ENCODE measurements around the gene RIMKLB.

Gene RIMKLB

DNA sequence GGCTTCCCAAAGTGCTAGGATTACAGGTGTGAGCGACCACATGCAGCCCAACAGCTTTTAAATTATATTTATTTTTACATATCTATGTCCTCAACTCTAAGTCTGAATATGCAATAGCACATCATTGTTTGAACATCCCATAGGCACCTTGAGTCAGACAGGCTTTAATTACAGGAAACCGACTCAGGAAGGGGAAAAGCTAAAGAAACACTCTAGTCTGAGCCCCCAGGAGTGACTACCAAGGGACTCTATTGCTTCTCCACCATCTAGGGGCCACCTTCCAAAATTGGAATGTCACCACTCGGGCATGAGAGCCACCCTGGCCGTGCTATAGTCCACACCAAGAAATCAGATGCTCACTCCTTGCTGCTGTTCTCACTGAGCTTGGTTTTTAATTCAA, 21.1 kb upstream of the RIMKLB start:
- no peak for ATAC-seq
- no peak for TF ChIP-seq ZC3H10 (CRISPR knock-in tag; IDR thresholded peaks at IDR 0.05)
- TF ChIP-seq PPARA (CRISPR knock-in tag; IDR thresholded peaks at IDR 0.05; ENCODE audit: borderline replicate concordance) = no peak
- no peak for TF ChIP-seq POU6F1 (CRISPR knock-in tag; IDR thresholded peaks at IDR 0.05; ENCODE audit: borderline replicate concordance, low read depth)

DNA sequence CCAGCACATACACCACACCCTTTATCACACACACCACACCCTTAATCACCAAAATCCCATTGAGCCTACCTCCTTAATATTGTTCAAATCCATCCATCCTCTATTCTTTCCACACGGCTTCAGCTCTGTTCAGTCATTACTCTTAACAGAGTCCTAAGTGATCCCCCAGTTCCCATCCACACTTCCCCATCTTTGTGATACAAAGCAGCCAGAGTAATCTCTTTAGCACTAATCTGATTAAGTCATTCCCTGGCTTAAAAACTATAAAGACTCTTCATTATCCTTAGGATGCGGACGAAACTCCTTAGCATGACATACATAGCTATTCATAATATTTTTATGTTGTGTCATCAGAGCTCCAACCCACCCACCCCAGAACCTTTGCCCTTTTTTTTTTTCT, 20.4 kb upstream of the RIMKLB start:
- ATAC-seq = no peak
- peak; percentile 68 for TF ChIP-seq ISL1 (CRISPR knock-in tag; IDR thresholded peaks at IDR 0.05)
- no peak for TF ChIP-seq ARNTL (CRISPR knock-in tag; IDR thresholded peaks at IDR 0.05; ENCODE audit: borderline replicate concordance, low read depth)
- no peak for TF ChIP-seq OSR1 (CRISPR knock-in tag; IDR thresholded peaks at IDR 0.05)
- TF ChIP-seq RARB (CRISPR knock-in tag; IDR thresholded peaks at IDR 0.05) = no peak
- TF ChIP-seq CREB5 (CRISPR knock-in tag; IDR thresholded peaks at IDR 0.05; ENCODE audit: low read depth) = no peak

DNA sequence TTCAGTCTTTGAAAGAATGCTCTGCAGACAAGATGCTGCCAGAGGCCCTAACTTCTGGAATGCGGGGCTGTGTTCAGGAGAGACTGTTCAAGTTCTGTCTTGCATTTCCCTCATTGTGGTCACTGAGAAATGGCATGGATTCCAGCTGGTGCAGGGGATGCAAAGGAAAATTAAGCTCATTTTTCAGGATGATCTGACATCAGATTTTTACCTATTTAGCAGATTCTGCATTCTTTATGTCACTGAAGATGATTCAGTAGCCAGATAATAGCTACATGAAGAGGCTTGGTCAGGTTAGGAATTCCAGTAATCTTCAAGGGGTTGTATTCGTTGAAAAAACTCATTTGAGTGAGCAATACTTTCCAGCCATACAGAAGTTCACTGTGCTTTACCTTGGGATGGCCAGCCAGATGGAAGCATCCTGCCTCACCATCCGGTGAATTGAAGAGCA, 19.1 kb upstream of the RIMKLB start:
- TF ChIP-seq, protein P1, sequence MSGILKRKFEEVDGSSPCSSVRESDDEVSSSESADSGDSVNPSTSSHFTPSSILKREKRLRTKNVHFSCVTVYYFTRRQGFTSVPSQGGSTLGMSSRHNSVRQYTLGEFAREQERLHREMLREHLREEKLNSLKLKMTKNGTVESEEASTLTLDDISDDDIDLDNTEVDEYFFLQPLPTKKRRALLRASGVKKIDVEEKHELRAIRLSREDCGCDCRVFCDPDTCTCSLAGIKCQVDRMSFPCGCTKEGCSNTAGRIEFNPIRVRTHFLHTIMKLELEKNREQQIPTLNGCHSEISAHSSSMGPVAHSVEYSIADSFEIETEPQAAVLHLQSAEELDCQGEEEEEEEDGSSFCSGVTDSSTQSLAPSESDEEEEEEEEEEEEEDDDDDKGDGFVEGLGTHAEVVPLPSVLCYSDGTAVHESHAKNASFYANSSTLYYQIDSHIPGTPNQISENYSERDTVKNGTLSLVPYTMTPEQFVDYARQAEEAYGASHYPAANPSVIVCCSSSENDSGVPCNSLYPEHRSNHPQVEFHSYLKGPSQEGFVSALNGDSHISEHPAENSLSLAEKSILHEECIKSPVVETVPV (CRISPR knock-in tag; IDR thresholded peaks at IDR 0.05) = no peak
- TF ChIP-seq TCF4 (CRISPR knock-in tag; IDR thresholded peaks at IDR 0.05; ENCODE audit: borderline replicate concordance) = peak; percentile 36; the same call in 1 of the 2 replicates
- TF ChIP-seq PATZ1 (CRISPR knock-in tag; IDR thresholded peaks at IDR 0.05; ENCODE audit: borderline replicate concordance) = peak; percentile 66; the same call in 1 of the 2 replicates
- TF ChIP-seq ZC3H10 (CRISPR knock-in tag; IDR thresholded peaks at IDR 0.05) = no peak
- no peak for TF ChIP-seq PPARA (CRISPR knock-in tag; IDR thresholded peaks at IDR 0.05; ENCODE audit: borderline replicate concordance)
- TF ChIP-seq CREB5 (CRISPR knock-in tag; IDR thresholded peaks at IDR 0.05; ENCODE audit: low read depth) = 0 out of 2 replicates have a peak, but pooled peaks have one; percentile 11
- no peak for TF ChIP-seq GLIS3 (CRISPR knock-in tag; IDR thresholded peaks at IDR 0.05)
- no peak for TF ChIP-seq TSHZ2 (CRISPR knock-in tag; IDR thresholded peaks at IDR 0.05)
- TF ChIP-seq ZNF565 (CRISPR knock-in tag; conservative IDR thresholded peaks at IDR 0.05; ENCODE audit: low read depth) = no peak
- no peak for TF ChIP-seq ARNTL (CRISPR knock-in tag; IDR thresholded peaks at IDR 0.05; ENCODE audit: borderline replicate concordance, low read depth)
- no peak for TF ChIP-seq ZNF8 (CRISPR knock-in tag; IDR thresholded peaks at IDR 0.05)
- no peak for TF ChIP-seq OSR1 (CRISPR knock-in tag; IDR thresholded peaks at IDR 0.05)
- TF ChIP-seq ISL1 (CRISPR knock-in tag; IDR thresholded peaks at IDR 0.05) = peak; percentile 86
- TF ChIP-seq CSDC2 (CRISPR knock-in tag; IDR thresholded peaks at IDR 0.05) = 0 out of 2 replicates have a peak, but pooled peaks have one; percentile 62
- TF ChIP-seq BACH2 (CRISPR knock-in tag; IDR thresholded peaks at IDR 0.05; ENCODE audit: borderline replicate concordance) = no peak
- no peak for TF ChIP-seq ZNF70 (CRISPR knock-in tag; IDR thresholded peaks at IDR 0.05)
- ATAC-seq = peak; percentile 76
